Measurements from ENCODE around the gene NELL2.

Gene NELL2

DNA sequence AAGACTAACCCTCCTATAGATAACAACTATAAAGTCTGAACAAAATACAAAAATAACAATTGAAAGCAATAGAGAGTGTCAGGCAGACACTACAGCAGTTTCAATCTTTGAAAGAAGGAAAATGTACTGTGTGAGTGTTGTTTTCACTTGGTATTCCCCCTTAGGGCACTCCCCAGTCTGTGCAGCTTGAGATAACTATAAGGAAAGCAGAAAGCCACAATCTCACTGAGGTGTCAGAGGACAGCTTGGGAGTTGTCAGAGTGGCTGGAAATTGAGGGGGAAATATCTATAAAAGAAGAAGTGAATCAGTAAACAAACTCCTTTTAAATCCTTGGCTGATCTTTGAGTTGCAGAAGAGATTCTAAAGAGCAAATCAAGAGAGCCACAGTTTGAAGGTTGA is 364.8 kb downstream of the NELL2 start:
- DNase-seq (ENCODE audit: low read depth, low spot score): no peak
- Histone ChIP-seq H3K9me3 (ENCODE audit: low read depth, low read length) (no peaks in the 10 kb centered on the region), H3K4me3 (no peak overlapping the region), H3K27ac (no peak overlapping the region), H3K36me3 (ENCODE audit: insufficient read depth, low read length) (no peaks in the 10 kb centered on the region), H3K9ac (ENCODE audit: insufficient read length) (no peak overlapping the region)
- TF ChIP-seq EZH2 (IDR thresholded peaks at IDR 0.05): no peak
- no peak for TF ChIP-seq POLR2AphosphoS5 (IDR thresholded peaks at IDR 0.05; ENCODE audit: borderline replicate concordance, low read depth, low read length)
- no peak for TF ChIP-seq FOXP2 (optimal IDR thresholded peaks at IDR 0.05; ENCODE audit: control extremely low read depth, extremely low read length, insufficient read depth)

GRCh38 chr12:44510510-44510909 is 365.6 kb downstream of the NELL2 start:
- DNase-seq (ENCODE audit: low read depth, low spot score): no peak
- H3K9me3 ChIP-seq (ENCODE audit: low read depth, low read length): no peaks in the 10 kb centered on the region
- no peaks in the 10 kb centered on the region for H3K36me3 ChIP-seq (ENCODE audit: insufficient read depth, low read length)
- H3K9ac ChIP-seq (ENCODE audit: insufficient read length): no peak overlapping the region
- no peak for TF ChIP-seq EZH2 (IDR thresholded peaks at IDR 0.05)
- no peak for TF ChIP-seq FOXP2 (optimal IDR thresholded peaks at IDR 0.05; ENCODE audit: control extremely low read depth, extremely low read length, insufficient read depth)
- TF ChIP-seq POLR2AphosphoS5 (IDR thresholded peaks at IDR 0.05; ENCODE audit: borderline replicate concordance, low read depth, low read length): no peak
- H3K4me3 ChIP-seq: no peak overlapping the region
- H3K27ac ChIP-seq: no peak overlapping the region

- no peaks in the 10 kb centered on the region for H3K9me3 ChIP-seq (ENCODE audit: low read depth, low read length)
- no peak overlapping the region for H3K9ac ChIP-seq (ENCODE audit: insufficient read length)
- no peak overlapping the region for H3K27ac ChIP-seq
- no peak for DNase-seq (ENCODE audit: low read depth, low spot score)
- no peak overlapping the region for H3K4me3 ChIP-seq
- H3K36me3 ChIP-seq (ENCODE audit: insufficient read depth, low read length): no peaks in the 10 kb centered on the region
- TF ChIP-seq FOXP2 (optimal IDR thresholded peaks at IDR 0.05; ENCODE audit: control extremely low read depth, extremely low read length, insufficient read depth): no peak
- no peak for TF ChIP-seq POLR2AphosphoS5 (IDR thresholded peaks at IDR 0.05; ENCODE audit: borderline replicate concordance, low read depth, low read length)
- TF ChIP-seq EZH2 (IDR thresholded peaks at IDR 0.05): no peak
These were observed 366.0 kb downstream of the NELL2 start for GRCh38 chr12:44510076-44510475.

- no peak for DNase-seq (ENCODE audit: low read depth, low spot score)
- TF ChIP-seq POLR2AphosphoS5 (IDR thresholded peaks at IDR 0.05; ENCODE audit: borderline replicate concordance, low read depth, low read length) (no peak), FOXP2 (optimal IDR thresholded peaks at IDR 0.05; ENCODE audit: control extremely low read depth, extremely low read length, insufficient read depth) (no peak), EZH2 (IDR thresholded peaks at IDR 0.05) (no peak)
These were observed 366.6 kb downstream of the NELL2 start for GRCh38 chr12:44509471-44509870.

DNA sequence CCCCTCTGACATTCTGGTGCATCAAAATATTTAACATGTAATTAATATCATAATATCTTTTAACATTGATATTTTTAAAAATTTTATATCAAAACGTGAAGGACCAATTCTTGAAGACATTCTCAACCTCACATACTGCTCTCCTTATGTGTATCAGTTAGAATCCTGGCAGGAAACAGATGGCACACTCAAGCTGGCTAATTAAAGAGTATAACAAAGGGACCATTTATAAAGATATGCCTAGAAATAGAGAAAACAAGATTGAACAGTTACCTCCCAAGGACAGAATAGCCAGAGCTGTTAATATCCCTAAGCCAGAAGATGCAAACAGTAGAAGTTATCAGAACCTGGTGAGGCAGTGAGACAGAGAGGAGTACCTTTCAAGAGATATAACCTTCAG is 368.7 kb downstream of the NELL2 start:
- Histone ChIP-seq H3K4me3 (no peak overlapping the region), H3K9ac (ENCODE audit: insufficient read length) (no peak overlapping the region), H3K27ac (no peak overlapping the region), H3K36me3 (ENCODE audit: insufficient read depth, low read length) (no peaks in the 10 kb centered on the region), H3K9me3 (ENCODE audit: low read depth, low read length) (no peaks in the 10 kb centered on the region)
- DNase-seq (ENCODE audit: low read depth, low spot score): no peak
- TF ChIP-seq POLR2AphosphoS5 (IDR thresholded peaks at IDR 0.05; ENCODE audit: borderline replicate concordance, low read depth, low read length): no peak
- no peak for TF ChIP-seq EZH2 (IDR thresholded peaks at IDR 0.05)
- no peak for TF ChIP-seq FOXP2 (optimal IDR thresholded peaks at IDR 0.05; ENCODE audit: control extremely low read depth, extremely low read length, insufficient read depth)

More at GRCh38 chr12:44509471-44509870, 366.6 kb downstream of the NELL2 start:
- Histone ChIP-seq H3K27ac (no peak overlapping the region), H3K9ac (ENCODE audit: insufficient read length) (no peak overlapping the region), H3K36me3 (ENCODE audit: insufficient read depth, low read length) (no peaks in the 10 kb centered on the region), H3K9me3 (ENCODE audit: low read depth, low read length) (no peaks in the 10 kb centered on the region), H3K4me3 (no peak overlapping the region)

DNA sequence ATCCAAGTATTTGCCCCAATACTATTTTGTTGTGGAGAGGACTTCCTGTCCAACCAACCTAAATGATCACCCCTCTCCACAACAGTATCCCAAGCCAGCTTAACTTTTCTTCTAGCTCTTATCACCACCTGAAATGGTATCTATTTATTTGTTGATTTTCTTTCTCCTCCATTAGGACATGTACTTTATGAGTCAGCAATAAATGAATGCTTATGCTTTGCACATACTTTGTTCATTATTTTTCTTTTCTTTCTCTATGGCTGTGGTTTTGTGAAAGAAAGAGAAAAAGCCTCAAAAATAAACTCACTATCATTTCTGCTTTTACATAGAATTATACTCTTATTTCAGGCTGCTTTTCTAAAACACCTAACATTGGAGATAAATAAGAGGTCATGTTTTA is 371.3 kb downstream of the NELL2 start:
- Histone ChIP-seq H3K36me3 (ENCODE audit: insufficient read depth, low read length) (no peaks in the 10 kb centered on the region), H3K9me3 (ENCODE audit: low read depth, low read length) (no peaks in the 10 kb centered on the region), H3K4me3 (no peak overlapping the region), H3K27ac (no peak overlapping the region), H3K9ac (ENCODE audit: insufficient read length) (no peak overlapping the region)
- DNase-seq (ENCODE audit: low read depth, low spot score): no peak
- TF ChIP-seq POLR2AphosphoS5 (IDR thresholded peaks at IDR 0.05; ENCODE audit: borderline replicate concordance, low read depth, low read length) (no peak), EZH2 (IDR thresholded peaks at IDR 0.05) (no peak), FOXP2 (optimal IDR thresholded peaks at IDR 0.05; ENCODE audit: control extremely low read depth, extremely low read length, insufficient read depth) (no peak)

DNA sequence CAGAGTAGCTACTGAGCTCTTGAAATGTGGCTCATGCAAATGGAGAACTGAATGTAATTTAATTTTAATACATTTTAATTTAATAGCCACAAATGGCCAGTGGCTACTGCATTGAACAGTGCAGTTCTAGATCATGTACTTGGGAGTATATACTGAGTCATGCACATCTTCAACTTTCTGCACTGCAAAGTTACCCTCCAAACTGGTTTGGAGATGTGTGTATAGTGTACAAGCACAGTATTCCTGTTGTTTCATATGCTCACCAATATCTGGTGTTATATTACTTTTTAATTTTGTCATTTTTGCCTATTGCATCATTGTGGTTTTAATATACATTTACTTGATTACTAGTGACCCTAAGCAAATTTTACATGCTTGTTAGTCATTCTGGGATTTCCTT is 372.8 kb downstream of the NELL2 start:
- Histone ChIP-seq H3K9me3 (ENCODE audit: low read depth, low read length) (no peaks in the 10 kb centered on the region), H3K36me3 (ENCODE audit: insufficient read depth, low read length) (no peaks in the 10 kb centered on the region), H3K4me3 (no peak overlapping the region), H3K27ac (no peak overlapping the region), H3K9ac (ENCODE audit: insufficient read length) (no peak overlapping the region)
- no peak for DNase-seq (ENCODE audit: low read depth, low spot score)
- TF ChIP-seq POLR2AphosphoS5 (IDR thresholded peaks at IDR 0.05; ENCODE audit: borderline replicate concordance, low read depth, low read length) (no peak), EZH2 (IDR thresholded peaks at IDR 0.05) (no peak), FOXP2 (optimal IDR thresholded peaks at IDR 0.05; ENCODE audit: control extremely low read depth, extremely low read length, insufficient read depth) (no peak)

- Histone ChIP-seq H3K27ac (no peak overlapping the region), H3K9me3 (ENCODE audit: low read depth, low read length) (no peaks in the 10 kb centered on the region), H3K9ac (ENCODE audit: insufficient read length) (no peak overlapping the region), H3K4me3 (no peak overlapping the region), H3K36me3 (ENCODE audit: insufficient read depth, low read length) (no peaks in the 10 kb centered on the region)
- no peak for DNase-seq (ENCODE audit: low read depth, low spot score)
- TF ChIP-seq EZH2 (IDR thresholded peaks at IDR 0.05) (no peak), FOXP2 (optimal IDR thresholded peaks at IDR 0.05; ENCODE audit: control extremely low read depth, extremely low read length, insufficient read depth) (no peak), POLR2AphosphoS5 (IDR thresholded peaks at IDR 0.05; ENCODE audit: borderline replicate concordance, low read depth, low read length) (no peak)
These were observed 373.4 kb downstream of the NELL2 start for GRCh38 chr12:44502681-44503080.

- DNase-seq (ENCODE audit: low read depth, low spot score): no peak
- H3K4me3 ChIP-seq: no peak overlapping the region
- TF ChIP-seq POLR2AphosphoS5 (IDR thresholded peaks at IDR 0.05; ENCODE audit: borderline replicate concordance, low read depth, low read length) (no peak), FOXP2 (optimal IDR thresholded peaks at IDR 0.05; ENCODE audit: control extremely low read depth, extremely low read length, insufficient read depth) (no peak), EZH2 (IDR thresholded peaks at IDR 0.05) (no peak)
- H3K27ac ChIP-seq: no peak overlapping the region
- H3K9ac ChIP-seq (ENCODE audit: insufficient read length): no peak overlapping the region
- H3K36me3 ChIP-seq (ENCODE audit: insufficient read depth, low read length): no peaks in the 10 kb centered on the region
- H3K9me3 ChIP-seq (ENCODE audit: low read depth, low read length): no peaks in the 10 kb centered on the region
These were observed 375.7 kb downstream of the NELL2 start for GRCh38 chr12:44500423-44500822.

Measured in SK-N-MC (cell line).